Hepatocyte (in vitro differentiated cells): ENCODE measurements around the gene NAT16. TPM values are rescaled to one million over a fixed set of nuclear protein-coding genes. Genes with fewer than 3 reads are reported as not detected.
A peak's percentile ranks its signal among the peaks of the same experiment; 100 is the strongest.

Experiments
- DNase-seq: peaks from one replicate; pipeline ENCODE4 v3.0.0-alpha.2; 2016; ENCODE audit warnings: low spot score
- H2AFZ ChIP-seq: fragments of 200-600 bp; sonication (generic); 2 replicates; pipeline ENCODE4 v1.6.0; 2016; ENCODE audit warnings: antibody characterized with exemption, mild to moderate bottlenecking
- H3K27ac ChIP-seq: fragments of 200-600 bp; sonication (generic); 2 replicates; pipeline ENCODE4 v1.5.1; 2016; ENCODE audit warnings: mild to moderate bottlenecking
- H3K27me3 ChIP-seq: fragments of 200-600 bp; sonication (generic); 2 replicates; pipeline ENCODE4 v1.6.1; 2016
- H3K36me3 ChIP-seq: fragments of 200-600 bp; sonication (generic); replicated peaks from 2 replicates; pipeline ENCODE4 v1.5.1; 2016; ENCODE audit warnings: low read depth; ENCODE audit not compliant: insufficient read depth
- H3K4me1 ChIP-seq: fragments of 200-600 bp; sonication (generic); 2 replicates; pipeline ENCODE4 v1.5.1; 2016; ENCODE audit warnings: mild to moderate bottlenecking, moderate library complexity; ENCODE audit not compliant: insufficient read depth
- H3K4me2 ChIP-seq: fragments of 200-600 bp; sonication (generic); 2 replicates; pipeline ENCODE4 v1.6.0; 2016
- H3K4me3 ChIP-seq: fragments of 200-600 bp; sonication (generic); 2 replicates; pipeline ENCODE4 v1.5.1; 2016; ENCODE audit warnings: mild to moderate bottlenecking
- H3K79me2 ChIP-seq: fragments of 200-600 bp; sonication (generic); 2 replicates; pipeline ENCODE4 v1.6.0; 2017; ENCODE audit warnings: mild to moderate bottlenecking
- H3K9me2 ChIP-seq: fragments of 200-600 bp; sonication (generic); replicated peaks from 2 replicates; pipeline ENCODE4 v1.6.0; 2017; ENCODE audit warnings: mild to moderate bottlenecking; ENCODE audit not compliant: insufficient read depth
- H3K9me3 ChIP-seq: fragments of 200-600 bp; sonication (generic); 2 replicates; pipeline ENCODE4 v1.5.1; 2016; ENCODE audit warnings: low read depth, mild to moderate bottlenecking
- H4K20me1 ChIP-seq: fragments of 200-600 bp; sonication (generic); 2 replicates; pipeline ENCODE4 v1.6.0; 2016; ENCODE audit warnings: mild to moderate bottlenecking; ENCODE audit not compliant: insufficient read depth, poor library complexity, severe bottlenecking
- CTCF ChIP-seq: fragments of 200-600 bp; sonication (generic); IDR thresholded peaks from 2 replicates; pipeline ENCODE4 v1.5.1; 2016; ENCODE audit warnings: antibody characterized with exemption, mild to moderate bottlenecking; ENCODE audit not compliant: poor library complexity
- EZH2 ChIP-seq: fragments of 200-600 bp; sonication (generic); IDR thresholded peaks from 2 replicates; pipeline ENCODE4 v1.6.1; 2016; ENCODE audit warnings: antibody characterized with exemption, mild to moderate bottlenecking, borderline replicate concordance
- EZH2phosphoT487 ChIP-seq: fragments of 200-600 bp; sonication (generic); IDR thresholded peaks from one replicate; pipeline ENCODE4 v1.6.1; 2018; ENCODE audit warnings: antibody characterized with exemption, mild to moderate bottlenecking, low read depth, moderate library complexity; ENCODE audit not compliant: unreplicated experiment, severe bottlenecking
- WGBS: methylation state at CpG from one replicate; pipeline ENCODE4 v1.1.6; 2016; ENCODE audit warnings: low lambda C conversion rate; ENCODE audit errors: missing lambda C conversion rate; 5-methylcytosine and 5-hydroxymethylcytosine counted together
- polyA plus RNA-seq: library from polyadenylated mRNA; unstranded; fragments of >200 nt; fragmentation: Nextera tagmentation; extraction: Ambion mirVana; gene quantifications from 2 replicates; pipeline ENCODE4 v1.2.1, GENCODE V29; 2016
- total RNA-seq: library from RNA; depleted of rRNA; stranded (reverse); fragments of >200 nt; gene quantifications from 2 replicates; pipeline ENCODE4 v1.2.3, GENCODE V29; 2014

NAT16 gene
- total and polyA plus RNA-seq, 2 experiments from 2014 or later = not detected

- H3K9me2 ChIP-seq = no peaks in the 10 kb centered on the region
- H3K4me2 ChIP-seq = peak overlapping the region; percentile 82
- peaks cover 49% of the 10 kb centered on the region for H3K79me2 ChIP-seq
- no peaks in the 10 kb centered on the region for H3K36me3 ChIP-seq
- H2AFZ ChIP-seq = peak overlapping the region; percentile 62
- H3K4me1 ChIP-seq = peaks cover 21% of the 10 kb centered on the region
- no peaks in the 10 kb centered on the region for H3K27me3 ChIP-seq
- TF ChIP-seq CTCF (no peak), EZH2 (no peak), EZH2phosphoT487 (no peak)
- DNase-seq = no peak
- peak overlapping the region; percentile 33 for H3K4me3 ChIP-seq
- H4K20me1 ChIP-seq = no peaks in the 10 kb centered on the region
- WGBS = 67% methylated on average over 30 of the region's 31 CpGs
- H3K9me3 ChIP-seq = no peaks in the 10 kb centered on the region
- H3K27ac ChIP-seq = peak overlapping the region; percentile 92
These were observed 36.1 kb upstream of the NAT16 start for GRCh38 chr7:101216001-101216859.

- H4K20me1 ChIP-seq = no peaks in the 10 kb centered on the region
- no peaks in the 10 kb centered on the region for H3K36me3 ChIP-seq
- no peaks in the 10 kb centered on the region for H3K27me3 ChIP-seq
- no peak overlapping the region for H3K27ac ChIP-seq
- no peak overlapping the region for H3K4me2 ChIP-seq
- H3K9me2 ChIP-seq = no peaks in the 10 kb centered on the region
- no peak for DNase-seq
- no peak overlapping the region for H2AFZ ChIP-seq
- H3K79me2 ChIP-seq = peaks cover 18% of the 10 kb centered on the region
- H3K4me3 ChIP-seq = no peak overlapping the region
- H3K9me3 ChIP-seq = no peaks in the 10 kb centered on the region
- 96% methylated on average over 8 of the region's 8 CpGs for WGBS
- TF ChIP-seq EZH2 (no peak), EZH2phosphoT487 (no peak), CTCF (no peak)
- peaks cover 8% of the 10 kb centered on the region for H3K4me1 ChIP-seq
These were observed 31.9 kb upstream of the NAT16 start for GRCh38 chr7:101212014-101212413.

GRCh38 chr7:101211501-101211900, 31.4 kb upstream of the NAT16 start:
- DNase-seq = no peak
- H3K27ac ChIP-seq = no peak overlapping the region
- no peaks in the 10 kb centered on the region for H3K27me3 ChIP-seq
- WGBS = 98% methylated on average over 21 of the region's 24 CpGs
- TF ChIP-seq CTCF (no peak), EZH2 (no peak), EZH2phosphoT487 (no peak)
- peaks cover 6% of the 10 kb centered on the region for H3K4me1 ChIP-seq
- no peak overlapping the region for H2AFZ ChIP-seq
- no peaks in the 10 kb centered on the region for H4K20me1 ChIP-seq
- H3K79me2 ChIP-seq = peaks cover 13% of the 10 kb centered on the region
- H3K4me3 ChIP-seq = no peak overlapping the region
- no peaks in the 10 kb centered on the region for H3K36me3 ChIP-seq
- no peaks in the 10 kb centered on the region for H3K9me2 ChIP-seq
- H3K9me3 ChIP-seq = no peaks in the 10 kb centered on the region
- no peak overlapping the region for H3K4me2 ChIP-seq
